HepG2 (cell line): Measurements from ENCODE around the gene CD80. TPM values are rescaled to one million over a fixed set of nuclear protein-coding genes. Genes with fewer than 3 reads are reported as not detected.

Experiments
- ATAC-seq: fragments of 200-7000 bp; cut with Tn5 transposase; 3 replicates; pipeline ENCODE4 v1.9.1; 2020; ENCODE audit warnings: mild to moderate bottlenecking, moderate library complexity
- BruUV-seq: library from RNA; stranded (reverse); fragments of 400-500 nt; replicated peaks from 2 replicates; lab custom pipeline; 2021; lab: Mats Ljungman, UMichigan
- CTCF ChIA-PET: fragments of 300-600 bp; formaldehyde crosslinking; extraction: SDS; loops from one replicate; lab custom pipeline; 2021; ENCODE audit warnings: low total read pairs, inconsistent platforms, low intra/inter-chr PET ratio; lab: Yijun Ruan, JAX
- POLR2A ChIA-PET: fragments of 350-600 bp; sonication (Branson Sonifier 250); formaldehyde crosslinking; loops from one replicate; lab custom pipeline; 2020; ENCODE audit warnings: antibody characterized with exemption, inconsistent platforms; lab: Yijun Ruan, JAX
- DNase-seq: peaks from one replicate; pipeline ENCODE4 v3.0.0-alpha.2; 2015; ENCODE audit warnings: low spot score
- FAIRE-seq: peaks from 3 replicates; lab custom pipeline; 2011; peaks lifted over from hg19 to GRCh38; lab: Jason Lieb, UNC
- H2AFZ ChIP-seq: one replicate; pipeline ENCODE4 v1.6.1; 2011; ENCODE audit warnings: low read length, inconsistent platforms
- H3K27ac ChIP-seq: fragments of 300-600 bp; 3 replicates; pipeline ENCODE4 v1.8.0; 2011; ENCODE audit warnings: mixed run types, mild to moderate bottlenecking, mixed read lengths, low read length, inconsistent platforms; ENCODE audit not compliant: insufficient read depth; ENCODE audit errors: extremely low read length
- H3K27me3 ChIP-seq, 2 experiments: fragments of 200-600 bp in 1 of 2; 2 replicates in 1 of 2; 3 replicates in 1 of 2; pipeline versions ENCODE4 v1.6.0 to v1.8.0; 2011; ENCODE audit warnings: low read length in 2 of 2, mild to moderate bottlenecking in 2 of 2, moderate library complexity in 2 of 2, inconsistent platforms in 1 of 2; ENCODE audit not compliant: insufficient read depth in 2 of 2, control insufficient read depth in 1 of 2
- H3K36me3 ChIP-seq, 2 experiments: fragments of 200-600 bp in 1 of 2; replicated peaks in 1 of 2; 2 replicates in 1 of 2; 3 replicates in 1 of 2; pipeline versions ENCODE4 v1.5.1 to v1.8.0; 2011; ENCODE audit warnings: low read length in 2 of 2, inconsistent platforms in 1 of 2; ENCODE audit not compliant: insufficient read depth in 2 of 2, control insufficient read depth in 1 of 2
- H3K4me1 ChIP-seq: 2 replicates; pipeline ENCODE4 v1.5.1; 2012; ENCODE audit warnings: low read length, inconsistent platforms; ENCODE audit not compliant: insufficient read depth
- H3K4me2 ChIP-seq: 2 replicates; pipeline ENCODE4 v1.6.0; 2011; ENCODE audit warnings: low read depth, low read length, inconsistent platforms
- H3K4me3 ChIP-seq, 3 experiments: fragments of 200-600 bp in 1 of 3; sonication (generic), shearing (Covaris generic) in 1 of 3; replicated peaks in 1 of 3; 2 replicates each; pipeline ENCODE4 v1.5.1; 2011 to 2016; ENCODE audit warnings: low read length in 3 of 3, inconsistent platforms in 2 of 3, low read depth in 2 of 3, mild to moderate bottlenecking in 2 of 3, control low read depth in 1 of 3, mixed read lengths in 1 of 3; ENCODE audit not compliant: insufficient read depth in 1 of 3
- H3K79me2 ChIP-seq: one replicate; pipeline ENCODE4 v1.6.1; 2011; ENCODE audit warnings: low read length, inconsistent platforms; ENCODE audit not compliant: insufficient read depth
- H3K9ac ChIP-seq: 2 replicates; pipeline ENCODE4 v1.6.0; 2011; ENCODE audit warnings: mild to moderate bottlenecking, low read depth, low read length, inconsistent platforms; ENCODE audit not compliant: insufficient read depth
- H3K9me3 ChIP-seq: 2 replicates; pipeline ENCODE4 v1.5.1; 2012; ENCODE audit warnings: mild to moderate bottlenecking, low read length
- H4K20me1 ChIP-seq: 2 replicates; pipeline ENCODE4 v1.6.0; 2011; ENCODE audit warnings: inconsistent platforms, mild to moderate bottlenecking, low read length, moderate library complexity; ENCODE audit not compliant: insufficient read depth
- GTF2F1 ChIP-seq: fragments of 150-350 bp; IDR thresholded peaks from 2 replicates; pipeline ENCODE4 v1.6.1; 2014; ENCODE audit warnings: low read length
- HMG20A ChIP-seq: IDR thresholded peaks from 2 replicates; pipeline ENCODE4 v1.6.1; 2016; ENCODE audit warnings: borderline replicate concordance
- PCBP1 ChIP-seq: fragments of 200-400 bp; formaldehyde crosslinking; IDR thresholded peaks from 2 replicates; pipeline ENCODE4 v1.6.1; 2017; ENCODE audit warnings: mild to moderate bottlenecking, low read depth, low read length, borderline replicate concordance
- REPIN1 ChIP-seq: sonication (generic); formaldehyde crosslinking; IDR thresholded peaks from 2 replicates; pipeline ENCODE4 v1.8.0; 2022; ENCODE audit warnings: missing genetic modification reagents, low read depth, mild to moderate bottlenecking, borderline replicate concordance
- SMAD9 ChIP-seq: sonication (generic); formaldehyde crosslinking; IDR thresholded peaks from 2 replicates; pipeline ENCODE4 v1.5.1; 2020; ENCODE audit warnings: mild to moderate bottlenecking, missing genetic modification reagents
- SP4 ChIP-seq: sonication (generic); formaldehyde crosslinking; IDR thresholded peaks from 2 replicates; pipeline ENCODE4 v1.8.1; 2023; ENCODE audit warnings: mild to moderate bottlenecking, missing genetic modification reagents
- ZNF143 ChIP-seq: sonication (generic); formaldehyde crosslinking; IDR thresholded peaks from 2 replicates; pipeline ENCODE4 v1.4.0; 2020; ENCODE audit warnings: missing genetic modification reagents
- ZNF354B ChIP-seq: sonication (generic); formaldehyde crosslinking; IDR thresholded peaks from 2 replicates; pipeline ENCODE4 v1.8.0; 2022; ENCODE audit warnings: mild to moderate bottlenecking, missing genetic modification reagents
- WGBS: methylation state at CpG from one replicate; pipeline ENCODE4 v1.1.6; 2017; ENCODE audit warnings: low lambda C conversion rate; 5-methylcytosine and 5-hydroxymethylcytosine counted together
- in situ Hi-C: cut with HindIII; loops from 2 replicates; pipeline ENCODE4 v1.10.0; 2017; ENCODE audit warnings: low pct_unique_long_range_greater_than_20kb; ENCODE audit not compliant: extremely low pct_ligation_motif_present
- intact Hi-C: fragments of 100-400 bp; cut with micrococcal nuclease; formaldehyde crosslinking; loops from one replicate; pipeline ENCODE4 v1.10.0; 2022; ENCODE audit not compliant: unreplicated experiment
- polyA plus RNA-seq, 8 experiments: library from polyadenylated mRNA; depleted of rRNA in 3 of 8; stranded (reverse) in 7 of 8; unstranded in 1 of 8; fragments of >200 nt; fragmentation: Illumina TruSeq in 4 of 8; extraction: Trizol in 4 of 8; gene quantifications; 2 replicates each; pipeline versions ENCODE4 v1.2.1 to v1.2.3, GENCODE V29; 2011 to 2016; ENCODE audit warnings: low read depth in 4 of 8, missing spikeins in 1 of 8, mixed read lengths in 1 of 8; ENCODE audit not compliant: insufficient read depth in 1 of 8
- total RNA-seq, 5 experiments: library from RNA; depleted of rRNA; stranded (reverse); fragments of >200 nt; fragmentation: Illumina TruSeq; extraction: Trizol; gene quantifications; 2 replicates each; pipeline ENCODE4 v1.2.3, GENCODE V29; 2016; ENCODE audit warnings: low read depth in 1 of 5
- TF ChIP-seq, protein P1 (sequence below): sonication (generic); formaldehyde crosslinking; IDR thresholded peaks from one replicate; pipeline ENCODE4 v1.5.1; 2020; ENCODE audit warnings: mild to moderate bottlenecking, missing genetic modification reagents; ENCODE audit errors: not compliant biosample characterization
- TF ChIP-seq, protein P2 (sequence below): sonication (generic); formaldehyde crosslinking; IDR thresholded peaks from 2 replicates; pipeline ENCODE4 v1.4.0; 2020; ENCODE audit warnings: mild to moderate bottlenecking, missing genetic modification reagents, borderline replicate concordance

The CD80 gene
- total and polyA plus RNA-seq, 2 of the 13 experiments (the other 11 are each of a cell fraction or from before 2014, with no cell fraction given) = not detected

DNA sequence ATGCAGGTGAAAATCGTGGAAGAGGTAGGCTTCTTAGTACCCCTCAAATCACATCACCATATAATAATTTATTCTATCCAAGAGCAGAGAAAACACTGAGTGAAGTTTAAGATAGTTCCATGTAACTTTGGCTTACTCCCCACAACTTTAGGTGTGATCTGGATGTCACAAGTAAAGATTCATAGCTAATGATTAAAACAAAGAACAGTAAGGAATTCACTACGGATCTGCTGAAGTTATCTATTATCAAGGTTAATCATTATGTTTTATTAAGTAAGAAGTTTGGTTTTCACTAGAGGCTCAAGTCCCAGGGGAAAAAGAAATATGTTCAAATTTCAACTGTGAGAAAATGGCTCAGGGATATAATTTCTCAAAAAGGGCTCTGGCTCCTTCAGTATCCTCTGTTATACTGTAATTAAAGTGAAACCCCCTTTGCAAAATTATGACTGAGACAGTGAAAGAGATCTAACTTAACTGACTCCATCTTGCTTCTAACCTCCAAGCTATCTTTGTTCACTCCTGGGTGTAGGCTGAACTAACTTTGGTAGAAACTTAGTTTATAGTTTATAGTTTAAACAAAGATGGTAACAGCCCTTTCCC lies 17.1 kb downstream of the CD80 start:
- no TSS peak for BruUV-seq
- in situ Hi-C loops = no loop called here
- H3K36me3 ChIP-seq = no peaks in the 10 kb centered on the region
- H3K79me2 ChIP-seq = no peaks in the 10 kb centered on the region
- H3K4me3 ChIP-seq = no peak overlapping the region
- H3K27ac ChIP-seq = no peak overlapping the region
- DNase-seq (no peak), FAIRE-seq (no peak), ATAC-seq (no peak)
- intact Hi-C loops = no loop called here
- CTCF ChIA-PET = no interaction called here
- no peak overlapping the region for H3K9ac ChIP-seq
- no peak overlapping the region for H3K4me2 ChIP-seq
- no peaks in the 10 kb centered on the region for H4K20me1 ChIP-seq
- H2AFZ ChIP-seq = no peak overlapping the region
- no peaks in the 10 kb centered on the region for H3K27me3 ChIP-seq
- H3K9me3 ChIP-seq = no peaks in the 10 kb centered on the region
- POLR2A ChIA-PET = no interaction called here
- H3K4me1 ChIP-seq = no peaks in the 10 kb centered on the region
- WGBS = 0% methylated on average over 2 of the region's 2 CpGs
- TF ChIP-seq, protein P1, sequence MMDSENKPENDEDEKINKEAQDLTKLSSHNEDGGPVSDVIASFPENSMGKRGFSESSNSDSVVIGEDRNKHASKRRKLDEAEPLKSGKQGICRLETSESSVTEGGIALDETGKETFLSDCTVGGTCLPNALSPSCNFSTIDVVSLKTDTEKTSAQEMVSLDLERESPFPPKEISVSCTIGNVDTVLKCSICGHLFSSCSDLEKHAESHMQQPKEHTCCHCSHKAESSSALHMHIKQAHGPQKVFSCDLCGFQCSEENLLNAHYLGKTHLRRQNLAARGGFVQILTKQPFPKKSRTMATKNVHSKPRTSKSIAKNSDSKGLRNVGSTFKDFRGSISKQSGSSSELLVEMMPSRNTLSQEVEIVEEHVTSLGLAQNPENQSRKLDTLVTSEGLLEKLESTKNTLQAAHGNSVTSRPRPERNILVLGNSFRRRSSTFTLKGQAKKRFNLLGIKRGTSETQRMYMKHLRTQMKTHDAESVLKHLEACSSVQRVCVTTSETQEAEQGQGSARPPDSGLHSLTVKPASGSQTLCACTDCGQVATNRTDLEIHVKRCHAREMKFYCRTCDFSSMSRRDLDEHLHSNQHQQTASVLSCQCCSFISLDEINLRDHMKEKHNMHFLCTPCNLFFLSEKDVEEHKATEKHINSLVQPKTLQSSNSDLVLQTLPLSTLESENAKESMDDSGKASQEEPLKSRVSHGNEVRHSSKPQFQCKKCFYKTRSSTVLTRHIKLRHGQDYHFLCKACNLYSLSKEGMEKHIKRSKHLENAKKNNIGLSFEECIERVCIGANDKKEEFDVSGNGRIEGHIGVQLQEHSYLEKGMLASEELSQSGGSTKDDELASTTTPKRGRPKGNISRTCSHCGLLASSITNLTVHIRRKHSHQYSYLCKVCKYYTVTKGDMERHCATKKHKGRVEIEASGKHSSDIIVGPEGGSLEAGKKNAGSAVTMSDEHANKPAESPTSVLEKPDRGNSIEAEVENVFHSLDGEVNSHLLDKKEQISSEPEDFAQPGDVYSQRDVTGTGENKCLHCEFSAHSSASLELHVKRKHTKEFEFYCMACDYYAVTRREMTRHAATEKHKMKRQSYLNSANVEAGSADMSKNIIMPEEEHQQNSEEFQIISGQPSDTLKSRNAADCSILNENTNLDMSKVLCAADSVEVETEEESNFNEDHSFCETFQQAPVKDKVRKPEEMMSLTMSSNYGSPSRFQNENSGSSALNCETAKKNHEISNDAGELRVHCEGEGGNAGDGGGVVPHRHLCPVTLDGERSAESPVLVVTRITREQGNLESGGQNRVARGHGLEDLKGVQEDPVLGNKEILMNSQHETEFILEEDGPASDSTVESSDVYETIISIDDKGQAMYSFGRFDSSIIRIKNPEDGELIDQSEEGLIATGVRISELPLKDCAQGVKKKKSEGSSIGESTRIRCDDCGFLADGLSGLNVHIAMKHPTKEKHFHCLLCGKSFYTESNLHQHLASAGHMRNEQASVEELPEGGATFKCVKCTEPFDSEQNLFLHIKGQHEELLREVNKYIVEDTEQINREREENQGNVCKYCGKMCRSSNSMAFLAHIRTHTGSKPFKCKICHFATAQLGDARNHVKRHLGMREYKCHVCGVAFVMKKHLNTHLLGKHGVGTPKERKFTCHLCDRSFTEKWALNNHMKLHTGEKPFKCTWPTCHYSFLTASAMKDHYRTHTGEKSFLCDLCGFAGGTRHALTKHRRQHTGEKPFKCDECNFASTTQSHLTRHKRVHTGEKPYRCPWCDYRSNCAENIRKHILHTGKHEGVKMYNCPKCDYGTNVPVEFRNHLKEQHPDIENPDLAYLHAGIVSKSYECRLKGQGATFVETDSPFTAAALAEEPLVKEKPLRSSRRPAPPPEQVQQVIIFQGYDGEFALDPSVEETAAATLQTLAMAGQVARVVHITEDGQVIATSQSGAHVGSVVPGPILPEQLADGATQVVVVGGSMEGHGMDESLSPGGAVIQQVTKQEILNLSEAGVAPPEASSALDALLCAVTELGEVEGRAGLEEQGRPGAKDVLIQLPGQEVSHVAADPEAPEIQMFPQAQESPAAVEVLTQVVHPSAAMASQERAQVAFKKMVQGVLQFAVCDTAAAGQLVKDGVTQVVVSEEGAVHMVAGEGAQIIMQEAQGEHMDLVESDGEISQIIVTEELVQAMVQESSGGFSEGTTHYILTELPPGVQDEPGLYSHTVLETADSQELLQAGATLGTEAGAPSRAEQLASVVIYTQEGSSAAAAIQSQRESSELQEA (CRISPR knock-in tag) = no peak
- TF ChIP-seq PCBP1 = no peak
- no peak for TF ChIP-seq ZNF143 (CRISPR knock-in tag)
- no peak for TF ChIP-seq GTF2F1
- TF ChIP-seq REPIN1 = no peak
- no peak for TF ChIP-seq SMAD9 (CRISPR knock-in tag)
- no peak for TF ChIP-seq HMG20A
- TF ChIP-seq, protein P2, sequence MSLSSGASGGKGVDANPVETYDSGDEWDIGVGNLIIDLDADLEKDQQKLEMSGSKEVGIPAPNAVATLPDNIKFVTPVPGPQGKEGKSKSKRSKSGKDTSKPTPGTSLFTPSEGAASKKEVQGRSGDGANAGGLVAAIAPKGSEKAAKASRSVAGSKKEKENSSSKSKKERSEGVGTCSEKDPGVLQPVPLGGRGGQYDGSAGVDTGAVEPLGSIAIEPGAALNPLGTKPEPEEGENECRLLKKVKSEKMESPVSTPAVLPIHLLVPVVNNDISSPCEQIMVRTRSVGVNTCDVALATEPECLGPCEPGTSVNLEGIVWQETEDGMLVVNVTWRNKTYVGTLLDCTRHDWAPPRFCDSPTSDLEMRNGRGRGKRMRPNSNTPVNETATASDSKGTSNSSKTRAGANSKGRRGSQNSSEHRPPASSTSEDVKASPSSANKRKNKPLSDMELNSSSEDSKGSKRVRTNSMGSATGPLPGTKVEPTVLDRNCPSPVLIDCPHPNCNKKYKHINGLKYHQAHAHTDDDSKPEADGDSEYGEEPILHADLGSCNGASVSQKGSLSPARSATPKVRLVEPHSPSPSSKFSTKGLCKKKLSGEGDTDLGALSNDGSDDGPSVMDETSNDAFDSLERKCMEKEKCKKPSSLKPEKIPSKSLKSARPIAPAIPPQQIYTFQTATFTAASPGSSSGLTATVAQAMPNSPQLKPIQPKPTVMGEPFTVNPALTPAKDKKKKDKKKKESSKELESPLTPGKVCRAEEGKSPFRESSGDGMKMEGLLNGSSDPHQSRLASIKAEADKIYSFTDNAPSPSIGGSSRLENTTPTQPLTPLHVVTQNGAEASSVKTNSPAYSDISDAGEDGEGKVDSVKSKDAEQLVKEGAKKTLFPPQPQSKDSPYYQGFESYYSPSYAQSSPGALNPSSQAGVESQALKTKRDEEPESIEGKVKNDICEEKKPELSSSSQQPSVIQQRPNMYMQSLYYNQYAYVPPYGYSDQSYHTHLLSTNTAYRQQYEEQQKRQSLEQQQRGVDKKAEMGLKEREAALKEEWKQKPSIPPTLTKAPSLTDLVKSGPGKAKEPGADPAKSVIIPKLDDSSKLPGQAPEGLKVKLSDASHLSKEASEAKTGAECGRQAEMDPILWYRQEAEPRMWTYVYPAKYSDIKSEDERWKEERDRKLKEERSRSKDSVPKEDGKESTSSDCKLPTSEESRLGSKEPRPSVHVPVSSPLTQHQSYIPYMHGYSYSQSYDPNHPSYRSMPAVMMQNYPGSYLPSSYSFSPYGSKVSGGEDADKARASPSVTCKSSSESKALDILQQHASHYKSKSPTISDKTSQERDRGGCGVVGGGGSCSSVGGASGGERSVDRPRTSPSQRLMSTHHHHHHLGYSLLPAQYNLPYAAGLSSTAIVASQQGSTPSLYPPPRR = no peak
- TF ChIP-seq SP4 = no peak
- no peak for TF ChIP-seq ZNF354B (CRISPR knock-in tag)
